Esophagus muscularis mucosa (tissue), 4 donors: ENCODE results near the gene MEG3.

ENCODE experiments used
- EP300 ChIP-seq: sonication (generic); formaldehyde crosslinking; IDR thresholded peaks from one replicate; pipeline ENCODE4 v1.6.1; 2017; ENCODE audit warnings: antibody characterized with exemption
- POLR2A ChIP-seq: fragments of 450-650 bp; IDR thresholded peaks from one replicate; pipeline ENCODE4 v1.6.1; 2017; ENCODE audit warnings: antibody characterized with exemption, moderate library complexity, mild to moderate bottlenecking, low read depth
- POLR2AphosphoS5 ChIP-seq, 2 donors: sonication (generic); formaldehyde crosslinking; IDR thresholded peaks; one replicate each; pipeline ENCODE4 v1.6.1; 2017; ENCODE audit warnings: antibody characterized with exemption in 2 of 2
- TF ChIP-seq, protein P1 (sequence below), 3 experiments: fragments of 200-600 bp in 2 of 3; fragments of 450-650 bp in 1 of 3; sonication (generic) in 2 of 3; IDR thresholded peaks; one replicate each; pipeline ENCODE4 v1.5.1; 2017 to 2019; ENCODE audit warnings: antibody characterized with exemption in 3 of 3, mild to moderate bottlenecking in 2 of 3, moderate library complexity in 1 of 3

DNA sequence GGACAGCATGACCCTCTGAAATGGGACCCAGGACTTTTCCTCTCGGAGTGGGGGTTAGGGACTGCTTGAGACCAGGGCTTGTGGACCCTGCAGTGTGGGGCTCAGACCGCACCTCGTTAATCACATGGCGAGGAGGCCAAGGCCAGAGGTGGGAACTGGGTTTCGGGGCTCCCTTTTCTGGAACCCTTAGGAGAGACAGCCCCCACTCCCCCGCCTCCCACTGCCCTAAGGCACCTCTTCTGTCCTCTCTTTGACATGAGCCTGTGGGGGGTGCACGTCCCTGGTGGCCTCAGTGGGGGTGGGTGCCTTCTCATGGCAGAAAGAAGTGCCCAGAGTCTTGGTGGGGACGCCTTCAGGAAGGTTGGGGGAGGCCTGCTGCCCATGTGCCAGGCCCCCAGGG is 53.3 kb downstream of the MEG3 start:
- TF ChIP-seq POLR2A (no peak), EP300 (no peak), POLR2AphosphoS5 (IDR thresholded peaks at IDR 0.05) (no peak)
- TF ChIP-seq, protein P1, sequence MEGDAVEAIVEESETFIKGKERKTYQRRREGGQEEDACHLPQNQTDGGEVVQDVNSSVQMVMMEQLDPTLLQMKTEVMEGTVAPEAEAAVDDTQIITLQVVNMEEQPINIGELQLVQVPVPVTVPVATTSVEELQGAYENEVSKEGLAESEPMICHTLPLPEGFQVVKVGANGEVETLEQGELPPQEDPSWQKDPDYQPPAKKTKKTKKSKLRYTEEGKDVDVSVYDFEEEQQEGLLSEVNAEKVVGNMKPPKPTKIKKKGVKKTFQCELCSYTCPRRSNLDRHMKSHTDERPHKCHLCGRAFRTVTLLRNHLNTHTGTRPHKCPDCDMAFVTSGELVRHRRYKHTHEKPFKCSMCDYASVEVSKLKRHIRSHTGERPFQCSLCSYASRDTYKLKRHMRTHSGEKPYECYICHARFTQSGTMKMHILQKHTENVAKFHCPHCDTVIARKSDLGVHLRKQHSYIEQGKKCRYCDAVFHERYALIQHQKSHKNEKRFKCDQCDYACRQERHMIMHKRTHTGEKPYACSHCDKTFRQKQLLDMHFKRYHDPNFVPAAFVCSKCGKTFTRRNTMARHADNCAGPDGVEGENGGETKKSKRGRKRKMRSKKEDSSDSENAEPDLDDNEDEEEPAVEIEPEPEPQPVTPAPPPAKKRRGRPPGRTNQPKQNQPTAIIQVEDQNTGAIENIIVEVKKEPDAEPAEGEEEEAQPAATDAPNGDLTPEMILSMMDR (IDR thresholded peaks at IDR 0.05): no peak
